GM19238 (cell line): ENCODE results near the gene ARRDC4.

Experiments
- DNase-seq: peaks from one replicate; pipeline ENCODE4 v3.0.0; 2011; ENCODE audit warnings: low spot score; ENCODE audit not compliant: insufficient read length

ARRDC4 gene

GRCh38 chr15:97960364-97961066 lies at the start of gene ARRDC4:
Gene ARRDC4 (plus strand): TSS chr15:97960703. CDS start chr15:97960862, 159 bp downstream.
- DNase-seq = peak; percentile 35

DNA sequence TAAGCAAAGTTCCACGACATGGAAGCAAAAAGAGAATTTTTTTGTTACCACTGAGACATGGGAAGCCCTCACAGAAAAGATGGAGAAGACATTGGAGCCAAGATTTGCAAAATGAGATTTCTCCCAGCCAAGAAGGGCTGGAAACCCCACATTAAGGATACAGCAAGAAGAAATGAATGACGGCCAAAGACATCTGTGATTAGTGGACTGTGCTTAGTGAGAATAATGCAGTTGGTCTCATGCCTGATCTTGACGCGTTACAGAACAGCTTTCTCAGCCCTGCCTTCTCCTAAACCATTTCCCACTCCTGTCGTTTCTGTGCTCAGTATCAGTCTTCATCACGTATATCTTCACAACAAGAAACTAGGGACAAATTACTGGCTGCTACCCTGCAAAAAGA lies 45.8 kb upstream of the ARRDC4 start:
- no peak for DNase-seq

DNA sequence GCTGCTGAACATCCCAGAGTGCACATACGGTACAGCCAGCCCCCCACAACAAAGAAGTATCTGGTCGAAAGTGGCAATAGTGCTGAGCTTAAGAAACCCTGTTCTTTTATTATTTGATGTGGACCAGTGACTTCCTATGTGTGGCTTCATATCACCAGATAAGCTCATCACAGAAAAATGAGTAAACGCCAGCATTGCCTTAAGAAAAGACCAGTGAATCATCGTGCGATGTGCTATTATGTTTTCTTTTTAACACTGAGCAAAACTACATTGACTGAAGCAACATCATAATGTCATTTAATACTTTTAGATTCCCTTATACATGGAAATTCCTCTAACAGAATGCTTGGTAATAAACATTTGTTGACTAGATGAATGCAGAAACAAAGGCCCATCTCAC lies 45.2 kb upstream of the ARRDC4 start:
- DNase-seq = no peak

GRCh38 chr15:97921296-97921865 lies 39.1 kb upstream of the ARRDC4 start:
- no peak for DNase-seq

GRCh38 chr15:97929456-97930229 lies 30.9 kb upstream of the ARRDC4 start:
- DNase-seq = no peak

GRCh38 chr15:97930230-97930629 lies 30.3 kb upstream of the ARRDC4 start:
- no peak for DNase-seq

- DNase-seq = no peak
Observed at GRCh38 chr15:97931314-97931713, 29.2 kb upstream of the ARRDC4 start.

GRCh38 chr15:97933589-97933988 lies 26.9 kb upstream of the ARRDC4 start:
- no peak for DNase-seq

GRCh38 chr15:97940993-97941392 lies 19.5 kb upstream of the ARRDC4 start:
- DNase-seq = no peak

DNA sequence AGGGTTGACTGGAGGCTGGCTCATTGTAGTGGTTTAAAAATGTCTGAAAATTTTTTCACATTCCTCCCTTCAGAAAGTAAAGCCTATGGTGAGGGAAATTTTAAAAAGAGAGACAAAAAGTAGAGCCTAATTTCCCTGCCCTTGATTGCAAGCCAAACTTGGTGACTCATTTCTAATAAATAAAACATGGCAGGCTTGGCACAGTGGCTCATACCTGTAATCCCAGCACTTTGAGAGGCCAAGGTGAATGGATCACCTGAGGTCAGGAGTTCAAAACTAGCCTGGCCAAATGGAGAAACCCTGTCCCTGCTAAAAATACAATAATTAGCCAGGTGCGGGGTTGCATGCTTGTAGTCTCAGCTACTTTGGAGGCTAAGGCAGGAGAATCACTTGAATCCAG lies 18.9 kb upstream of the ARRDC4 start:
- DNase-seq = no peak

DNA sequence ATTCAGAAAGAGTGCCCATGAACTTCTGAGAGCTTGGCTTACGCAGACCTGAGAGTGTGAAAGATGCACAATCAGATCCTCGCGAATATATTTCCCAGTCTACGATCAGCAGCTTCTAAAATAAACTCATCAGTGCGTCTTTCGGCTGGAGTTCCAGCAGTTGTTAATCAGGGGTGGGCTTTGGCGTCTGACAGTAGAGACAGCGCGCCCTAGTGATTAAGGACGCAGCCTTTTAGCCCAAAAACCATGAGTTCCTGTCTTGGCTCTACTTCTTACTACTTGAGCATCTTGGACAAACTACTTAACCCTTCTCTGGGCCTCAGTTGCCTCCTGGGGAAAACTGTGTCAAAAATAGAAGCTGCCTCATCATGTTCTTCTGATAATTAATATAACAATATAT lies 15.8 kb upstream of the ARRDC4 start:
- no peak for DNase-seq

DNA sequence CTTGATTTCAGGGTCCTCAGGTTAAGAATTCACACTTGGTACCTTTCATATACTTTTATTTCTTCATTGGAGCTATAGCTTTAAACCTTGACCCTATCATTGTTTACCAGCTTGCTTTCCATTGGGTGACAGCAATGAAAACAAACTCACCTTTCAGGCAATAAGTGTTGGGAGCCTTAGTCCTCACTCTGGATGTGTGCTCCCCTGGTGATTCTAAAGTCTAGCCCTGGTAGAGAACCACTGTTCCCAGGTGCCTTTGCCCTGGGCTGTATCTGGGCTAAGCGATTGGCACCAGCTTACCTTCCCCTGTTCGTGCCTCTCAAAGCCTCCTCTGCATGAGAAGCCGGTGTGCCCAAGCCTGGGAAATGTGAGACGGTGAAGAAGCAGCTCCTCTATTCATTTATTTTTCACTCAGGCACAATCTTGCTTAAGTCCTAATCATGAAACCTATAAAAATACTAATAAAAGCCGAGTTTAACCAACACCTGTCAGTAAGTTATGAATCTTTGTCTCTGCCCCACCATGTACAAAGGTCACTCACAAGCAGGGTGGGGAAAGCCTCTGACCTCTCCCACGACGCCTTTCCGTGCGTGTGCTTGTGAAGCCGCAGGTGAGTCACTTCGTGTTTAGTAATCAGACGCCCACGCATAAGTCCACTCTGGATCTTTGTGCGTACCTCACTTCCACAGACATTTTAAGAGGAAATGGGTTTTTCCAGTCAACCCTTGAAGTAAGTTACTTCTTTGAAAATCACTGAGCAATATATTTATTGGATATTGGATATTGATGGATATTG lies 12.8 kb upstream of the ARRDC4 start:
- no peak for DNase-seq

- no peak for DNase-seq
Observed at GRCh38 chr15:97953254-97953653, 7.2 kb upstream of the ARRDC4 start.

DNA sequence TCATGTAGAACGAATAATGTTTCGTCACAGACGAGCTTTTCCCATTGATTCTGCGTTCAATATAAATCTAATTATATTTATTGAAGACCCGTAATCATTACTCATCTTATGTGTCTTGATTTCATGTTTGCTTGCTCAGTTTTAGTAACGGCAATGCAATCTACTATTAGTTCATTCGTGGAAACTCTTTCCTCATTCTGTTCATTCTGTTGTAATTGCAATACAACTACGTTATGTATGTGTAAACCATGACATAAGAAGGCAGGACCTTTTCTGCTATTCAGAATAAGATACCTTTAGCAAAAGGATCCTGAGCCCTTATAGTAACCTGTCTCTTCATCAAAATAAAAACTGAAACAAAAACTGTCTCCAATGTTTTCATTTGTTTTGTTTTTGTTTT lies 6.8 kb upstream of the ARRDC4 start:
- no peak for DNase-seq

GRCh38 chr15:97955035-97955434 lies 5.5 kb upstream of the ARRDC4 start:
- no peak for DNase-seq

GRCh38 chr15:97955529-97955928 lies 5.0 kb upstream of the ARRDC4 start:
- DNase-seq = no peak

DNA sequence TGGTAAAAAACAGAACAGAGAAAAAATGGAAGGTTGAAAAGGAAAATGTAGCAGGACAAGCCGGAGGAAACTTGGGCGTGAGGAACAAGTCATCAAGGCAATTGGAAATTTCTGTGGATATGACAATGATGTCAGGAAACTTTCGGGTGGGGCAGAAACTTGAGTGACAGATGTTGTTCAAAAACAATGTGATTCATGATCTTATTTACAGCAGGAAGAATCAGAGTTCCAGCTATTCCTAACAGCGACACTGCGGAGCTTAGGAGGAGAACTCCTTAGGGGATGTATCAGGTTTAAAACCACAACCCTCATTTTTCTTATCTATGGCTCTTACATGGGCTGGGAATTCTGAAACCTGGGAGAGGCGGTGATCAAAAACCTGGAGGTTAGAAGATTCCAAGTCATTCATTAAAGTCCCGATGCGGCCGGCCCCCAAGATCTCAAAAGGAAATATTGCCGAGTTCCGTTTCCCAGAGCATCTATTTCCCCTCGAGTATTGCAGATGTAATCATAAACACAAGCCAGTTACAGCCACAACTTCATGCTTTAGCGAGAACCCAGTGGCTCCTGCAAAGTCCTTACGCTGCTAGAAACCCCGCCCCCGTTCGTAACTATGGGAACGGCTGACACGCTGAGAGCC lies 659 bp upstream of the ARRDC4 start:
- no peak for DNase-seq

GRCh38 chr15:97961067-97961954 lies 808 bp downstream of the ARRDC4 start:
- DNase-seq = no peak

DNA sequence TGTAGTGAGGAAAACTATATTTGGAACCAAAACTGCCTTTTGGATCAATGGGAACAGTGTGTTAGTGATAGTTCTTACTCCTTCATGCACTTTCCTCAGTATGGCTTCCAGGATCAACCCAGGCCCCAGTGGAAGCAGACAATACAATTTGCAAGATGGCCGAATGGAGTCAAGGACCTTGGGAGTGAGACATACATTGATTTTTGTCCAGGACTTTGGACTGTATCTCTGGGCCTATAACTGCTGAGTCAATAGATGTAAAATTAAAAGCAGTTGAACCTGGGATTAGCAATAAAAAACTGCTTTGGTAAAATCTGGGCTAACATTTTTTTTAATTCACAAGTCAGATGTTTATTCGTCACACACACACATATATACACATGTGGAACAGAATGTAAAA lies 1.8 kb downstream of the ARRDC4 start:
- no peak for DNase-seq

DNA sequence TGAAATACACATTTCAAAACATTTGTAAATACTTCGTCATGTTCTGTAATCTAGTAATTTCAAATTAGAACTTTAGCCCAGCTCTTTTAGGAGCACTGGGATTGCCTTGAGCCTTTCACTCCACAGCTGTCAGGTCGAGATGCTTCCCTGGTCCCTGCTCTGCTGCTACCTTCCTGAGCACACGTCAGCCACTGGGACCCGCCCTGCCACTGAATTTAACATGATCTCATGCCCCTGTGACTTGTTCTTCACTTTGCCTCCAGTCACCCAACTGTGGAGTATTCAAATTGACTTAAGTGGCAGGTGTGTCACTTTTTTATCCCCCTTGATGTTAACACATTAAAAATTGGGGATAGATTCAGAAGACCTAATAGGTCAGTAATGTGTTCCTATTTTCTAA lies 3.3 kb downstream of the ARRDC4 start:
- no peak for DNase-seq
